Prostate gland (tissue), 2 donors: ENCODE results near the gene ZNF316.

Experiments used
- POLR2AphosphoS5 ChIP-seq: sonication (generic); formaldehyde crosslinking; IDR thresholded peaks from one replicate; pipeline ENCODE4 v1.6.1; 2017; ENCODE audit warnings: antibody characterized with exemption
- TF ChIP-seq, protein P1 (sequence below), 4 experiments: fragments of 200-600 bp in 2 of 4; fragments of 450-650 bp in 2 of 4; sonication (generic) in 2 of 4; IDR thresholded peaks; 1 replicate in 3 of 4; 2 replicates in 1 of 4; pipeline ENCODE4 v1.5.1; 2016 to 2019; ENCODE audit warnings: antibody characterized with exemption in 4 of 4, mild to moderate bottlenecking in 2 of 4, moderate library complexity in 2 of 4

DNA sequence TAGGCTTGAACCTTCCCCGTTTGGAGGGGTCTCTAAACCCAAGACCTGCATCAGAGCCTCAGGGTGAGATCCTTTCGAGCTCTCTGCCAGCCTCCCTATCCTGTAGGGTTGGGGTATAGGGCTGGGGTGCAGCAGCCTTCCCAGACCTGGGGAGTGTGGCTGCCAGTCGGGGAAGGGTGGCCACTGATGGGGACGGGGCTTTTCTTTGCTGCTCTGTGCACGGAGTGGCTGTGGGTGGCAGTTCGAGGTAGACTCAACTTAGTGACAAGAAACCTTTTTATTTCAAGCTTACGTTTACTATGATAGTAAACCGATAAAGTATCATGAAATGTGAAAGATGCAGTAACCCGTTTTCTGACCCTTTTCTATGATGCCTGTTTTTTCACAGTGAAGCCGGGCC is 13.0 kb downstream of the ZNF316 start:
- TF ChIP-seq, protein P1, sequence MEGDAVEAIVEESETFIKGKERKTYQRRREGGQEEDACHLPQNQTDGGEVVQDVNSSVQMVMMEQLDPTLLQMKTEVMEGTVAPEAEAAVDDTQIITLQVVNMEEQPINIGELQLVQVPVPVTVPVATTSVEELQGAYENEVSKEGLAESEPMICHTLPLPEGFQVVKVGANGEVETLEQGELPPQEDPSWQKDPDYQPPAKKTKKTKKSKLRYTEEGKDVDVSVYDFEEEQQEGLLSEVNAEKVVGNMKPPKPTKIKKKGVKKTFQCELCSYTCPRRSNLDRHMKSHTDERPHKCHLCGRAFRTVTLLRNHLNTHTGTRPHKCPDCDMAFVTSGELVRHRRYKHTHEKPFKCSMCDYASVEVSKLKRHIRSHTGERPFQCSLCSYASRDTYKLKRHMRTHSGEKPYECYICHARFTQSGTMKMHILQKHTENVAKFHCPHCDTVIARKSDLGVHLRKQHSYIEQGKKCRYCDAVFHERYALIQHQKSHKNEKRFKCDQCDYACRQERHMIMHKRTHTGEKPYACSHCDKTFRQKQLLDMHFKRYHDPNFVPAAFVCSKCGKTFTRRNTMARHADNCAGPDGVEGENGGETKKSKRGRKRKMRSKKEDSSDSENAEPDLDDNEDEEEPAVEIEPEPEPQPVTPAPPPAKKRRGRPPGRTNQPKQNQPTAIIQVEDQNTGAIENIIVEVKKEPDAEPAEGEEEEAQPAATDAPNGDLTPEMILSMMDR (IDR thresholded peaks at IDR 0.05): no peak
- no peak for TF ChIP-seq POLR2AphosphoS5
